Activated CD4-positive, alpha-beta T cell treated with anti-CD3 and anti-CD28 coated beads, Interleukin-2, amount 50 U/mL, for 1 hour (primary cell): ENCODE measurements around the gene CPA1.

Experiments
- DNase-seq: peaks from one replicate; pipeline ENCODE4 v3.0.0-alpha.2; 2020

The CPA1 gene

GRCh38 chr7:130432886-130433285, 52.6 kb downstream of the CPA1 start:
- no peak for DNase-seq

GRCh38 chr7:130433301-130433700, 53.0 kb downstream of the CPA1 start:
- no peak for DNase-seq

- DNase-seq: no peak
Measured at GRCh38 chr7:130435311-130435854, 55.1 kb downstream of the CPA1 start.

- no peak for DNase-seq
Measured at GRCh38 chr7:130436253-130436652, 56.0 kb downstream of the CPA1 start.
